HG02610 (cell line): ENCODE data around the gene TMEM167B.
A peak's percentile ranks its signal among the peaks of the same experiment; 100 is the strongest.
"Not testable (repeated sequence)": the region's sequence is repeated elsewhere in the genome, so short reads cannot be mapped to it uniquely, and the experiment has no call there.

Experiments used
- ATAC-seq: cut with Tn5 transposase; IDR thresholded peaks from one replicate; pipeline ENCODE4 v1.9.1; 2021; ENCODE audit warnings: mild to moderate bottlenecking, moderate library complexity; ENCODE audit not compliant: unreplicated experiment

TMEM167B gene

DNA sequence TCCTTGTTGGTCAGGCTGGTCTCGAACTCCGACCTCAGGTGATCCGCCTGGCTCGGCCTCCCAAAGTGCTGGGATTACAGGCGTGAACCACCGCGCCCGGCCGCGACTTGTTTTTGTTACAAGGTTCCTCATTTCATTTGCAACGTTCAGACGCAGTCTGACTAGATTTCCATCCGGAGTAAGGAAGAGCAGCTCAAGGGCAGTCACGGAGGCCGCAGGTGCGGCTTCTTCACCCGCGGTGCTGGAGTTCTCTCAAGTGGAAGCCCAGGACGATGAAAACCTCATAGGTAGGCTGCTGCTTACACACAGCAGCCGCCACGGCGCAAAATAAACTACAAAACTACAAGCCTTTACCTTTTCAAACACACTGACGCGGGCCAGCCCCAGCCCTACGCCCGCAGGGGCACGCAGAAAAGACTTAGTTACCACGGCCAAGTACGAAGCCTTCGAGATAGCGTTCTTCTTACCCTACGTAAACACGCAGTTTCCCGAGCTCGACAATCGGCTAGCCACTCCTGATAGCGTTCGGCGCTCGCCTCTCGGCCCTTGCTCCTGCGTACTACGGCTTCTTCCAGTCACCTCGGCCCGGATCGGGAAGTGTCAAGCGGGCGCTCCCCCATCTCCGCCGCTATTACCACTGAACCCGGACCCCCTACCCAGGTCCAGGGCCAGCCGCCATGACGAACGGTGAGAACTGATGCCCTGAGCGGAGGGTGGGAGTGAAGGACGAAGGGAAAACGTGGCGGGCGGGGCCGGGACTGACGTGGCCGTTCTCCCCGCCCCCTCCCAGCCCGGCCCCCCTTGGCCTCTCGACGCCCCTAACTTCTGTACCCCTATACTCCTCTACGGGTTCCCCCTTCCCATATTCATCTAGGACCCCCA is at the start of gene TMEM167B:
TMEM167B (plus strand) TSS at position 569 of the 882 bp plus-strand sequence; CDS start at position 678, 109 bp downstream.
- ATAC-seq: peak; percentile 92

DNA sequence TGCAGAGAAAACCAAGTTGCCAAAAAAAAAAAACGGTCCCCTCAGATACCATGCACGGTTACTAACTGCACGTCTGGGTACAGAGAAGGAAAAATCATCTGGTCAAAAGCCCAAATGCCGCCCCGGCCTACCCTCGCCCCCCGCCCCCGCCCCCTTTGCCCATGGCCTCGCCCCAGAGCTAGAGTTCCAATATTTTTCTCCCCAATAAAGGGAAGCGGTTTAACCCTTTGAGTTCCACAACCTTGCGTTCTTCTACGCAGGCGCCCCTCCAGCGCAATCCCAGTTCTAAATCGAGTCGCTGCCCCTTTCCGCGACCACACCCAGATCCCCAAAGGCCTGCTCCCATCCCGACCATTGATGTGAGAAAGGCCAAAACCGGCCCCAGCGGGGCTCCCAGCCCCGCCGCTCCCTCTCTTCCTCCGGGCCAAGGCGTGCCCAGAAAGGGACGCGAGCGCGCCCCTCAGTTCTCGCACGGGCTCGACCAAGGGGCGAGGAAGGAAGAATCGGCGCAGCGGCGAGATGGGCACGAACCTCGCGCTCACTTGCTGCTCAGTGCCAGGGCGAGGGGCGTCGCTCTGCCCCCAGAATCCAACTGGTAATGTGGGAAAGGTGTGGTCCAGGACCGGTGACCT is 49.5 kb upstream of the TMEM167B start:
- ATAC-seq: peak; percentile 15

DNA sequence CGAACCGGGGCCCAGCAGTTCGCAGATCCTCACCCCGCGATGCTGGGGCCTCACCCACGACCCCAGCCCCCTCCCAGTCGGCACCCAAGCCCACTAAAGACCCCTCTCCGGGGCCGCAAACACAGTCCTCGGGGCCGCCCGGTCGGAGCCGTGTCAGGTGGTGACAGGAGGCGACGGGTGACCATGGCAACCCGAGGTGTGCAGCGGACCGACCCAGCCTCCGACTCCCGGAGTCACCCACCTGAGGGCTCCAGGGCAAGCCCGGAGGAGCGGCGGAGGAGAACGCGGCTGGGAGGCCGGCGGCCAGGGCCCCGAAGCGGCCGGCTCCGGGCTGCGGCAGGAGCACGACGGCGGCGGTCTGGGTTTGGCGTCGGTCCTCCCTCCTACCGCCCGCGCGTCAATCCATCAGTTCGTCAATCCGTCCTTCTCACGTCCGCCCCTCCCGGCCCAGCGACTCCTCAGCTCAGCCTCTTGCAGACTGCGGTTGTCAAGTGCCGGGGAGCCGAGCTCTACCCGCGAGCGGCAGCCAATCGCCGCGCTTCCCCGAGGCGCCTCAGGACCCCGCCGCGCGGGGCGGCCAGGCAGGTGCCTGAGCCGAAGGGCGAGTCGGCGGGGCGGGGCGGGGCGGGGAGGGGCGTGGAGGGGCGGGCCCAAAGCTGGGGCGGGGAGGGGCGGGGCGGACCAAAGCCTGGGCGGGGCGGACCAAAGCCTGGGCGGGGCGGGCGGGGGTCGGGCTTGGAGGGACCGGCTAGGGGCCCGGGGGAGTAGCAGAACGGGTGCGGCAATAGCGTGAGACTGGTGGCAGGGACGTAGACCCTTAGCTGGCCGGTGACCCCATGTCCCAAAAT is 48.7 kb upstream of the TMEM167B start, which contains the start of gene WDR47:
WDR47 (minus strand) TSS at position 482 of the 848 bp plus-strand sequence. CDS start 18,590 bp downstream, outside the sequence.
- peak; percentile 97 for ATAC-seq

DNA sequence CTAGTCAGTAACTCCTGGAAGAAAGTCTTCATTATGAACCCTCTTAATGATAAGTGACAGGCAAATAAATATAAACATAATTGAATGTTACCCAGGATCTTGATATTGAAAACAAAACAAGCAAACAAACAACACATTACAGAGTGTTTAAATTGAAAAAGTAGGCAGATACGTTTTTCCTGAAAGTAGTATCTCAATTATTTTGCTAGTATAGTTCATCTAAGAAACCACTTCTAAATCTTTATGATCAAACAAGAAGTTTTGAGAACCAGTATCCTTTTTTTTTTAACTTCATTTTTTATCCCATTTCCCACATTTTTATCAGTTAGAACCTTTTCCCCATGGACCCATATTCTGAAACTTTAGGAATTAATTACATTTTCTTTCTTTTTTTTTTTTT is 45.0 kb upstream of the TMEM167B start:
- no peak for ATAC-seq

DNA sequence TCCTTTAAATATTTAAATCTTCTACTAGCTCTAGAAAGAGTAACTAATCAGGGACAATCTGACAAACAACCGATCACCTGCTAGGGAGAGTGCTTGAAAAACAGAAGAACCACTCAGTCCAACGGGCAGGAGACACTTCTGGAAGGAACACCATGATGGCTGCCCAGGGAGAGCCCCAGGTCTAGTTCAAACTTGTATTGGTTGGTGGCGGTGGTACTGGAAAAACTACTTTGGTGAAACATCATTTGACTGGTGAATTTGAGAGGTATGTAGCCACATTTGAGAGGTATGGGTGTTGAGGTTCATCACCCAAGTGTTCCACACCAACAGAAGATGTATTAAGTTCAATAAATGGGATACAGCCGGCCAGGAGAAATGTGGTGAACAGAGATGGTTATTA is 43.9 kb upstream of the TMEM167B start:
- ATAC-seq: no peak

DNA sequence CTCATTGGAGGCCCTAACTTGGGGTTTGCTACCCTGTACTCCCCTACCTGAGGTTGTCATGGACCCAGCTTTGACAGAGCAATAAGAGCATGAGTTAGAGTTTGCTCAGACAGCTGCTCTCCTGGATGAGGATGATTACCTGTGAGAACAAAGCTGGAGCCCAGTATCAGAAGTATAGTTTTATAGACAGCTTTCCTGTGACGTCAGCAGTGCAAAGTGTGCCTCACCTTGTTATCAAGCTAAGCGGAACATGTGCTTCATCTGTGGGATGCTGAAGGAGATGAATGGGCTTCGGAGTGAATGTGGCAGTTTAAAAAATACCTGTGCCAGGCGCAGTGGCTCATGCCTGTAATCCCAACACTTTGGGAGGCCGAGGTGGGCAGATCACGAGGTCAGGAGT is 43.2 kb upstream of the TMEM167B start:
- no peak for ATAC-seq

DNA sequence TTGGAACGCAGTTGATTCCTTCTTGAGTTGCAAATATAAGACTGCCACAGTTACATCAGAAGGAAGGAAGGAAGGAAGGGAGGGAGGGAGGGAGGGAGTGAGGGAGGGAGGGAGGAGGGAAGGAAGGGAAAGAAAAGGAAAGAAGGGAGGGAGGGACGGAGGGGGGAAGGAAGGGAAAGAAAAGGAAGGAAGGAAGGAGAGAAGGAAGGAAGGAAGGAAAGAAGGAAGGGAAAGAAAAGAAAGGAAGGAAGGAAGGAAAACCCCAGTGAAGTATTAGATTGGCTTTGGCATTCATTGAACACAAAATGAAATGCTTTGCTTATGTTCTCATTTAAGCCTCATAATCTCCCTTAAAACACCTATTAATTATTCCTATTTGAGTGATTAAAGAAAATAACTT is 42.2 kb upstream of the TMEM167B start:
- ATAC-seq: no peak

DNA sequence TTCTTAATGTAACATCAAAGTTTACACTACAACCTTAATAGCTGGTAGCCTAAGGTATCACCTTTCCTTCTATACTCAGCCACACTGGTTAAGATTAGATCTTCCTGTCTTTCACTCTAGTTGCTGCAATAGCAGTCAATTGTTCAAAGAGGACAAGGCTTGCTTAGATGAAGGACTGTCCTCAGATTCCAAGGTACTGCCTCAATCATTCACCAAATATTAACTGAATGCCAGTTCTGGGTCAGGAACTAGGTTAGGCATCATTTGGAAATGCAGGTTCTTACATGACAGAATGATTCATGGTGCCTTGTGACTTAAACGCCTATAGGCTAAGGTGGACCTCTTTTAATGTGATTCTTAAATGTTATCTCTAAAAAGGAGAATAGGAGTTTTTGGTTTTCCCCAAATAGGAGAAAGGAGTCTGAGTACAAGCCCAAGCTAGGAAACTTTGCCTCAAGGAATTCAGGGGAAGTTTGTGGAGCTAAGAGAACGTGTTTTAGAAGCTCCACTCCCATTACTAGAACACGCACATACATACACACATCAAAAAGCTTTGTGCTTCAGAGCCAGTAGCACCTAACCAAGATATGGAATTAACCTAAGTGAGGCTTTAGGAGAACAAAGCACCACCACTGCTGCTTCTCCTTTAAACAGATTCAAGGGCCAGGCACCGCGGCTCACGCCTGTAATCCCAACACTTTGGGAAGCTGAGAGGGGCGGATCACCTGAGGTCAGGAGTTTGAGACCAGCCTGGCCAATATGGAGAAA is 40.2 kb upstream of the TMEM167B start:
- no peak for ATAC-seq

DNA sequence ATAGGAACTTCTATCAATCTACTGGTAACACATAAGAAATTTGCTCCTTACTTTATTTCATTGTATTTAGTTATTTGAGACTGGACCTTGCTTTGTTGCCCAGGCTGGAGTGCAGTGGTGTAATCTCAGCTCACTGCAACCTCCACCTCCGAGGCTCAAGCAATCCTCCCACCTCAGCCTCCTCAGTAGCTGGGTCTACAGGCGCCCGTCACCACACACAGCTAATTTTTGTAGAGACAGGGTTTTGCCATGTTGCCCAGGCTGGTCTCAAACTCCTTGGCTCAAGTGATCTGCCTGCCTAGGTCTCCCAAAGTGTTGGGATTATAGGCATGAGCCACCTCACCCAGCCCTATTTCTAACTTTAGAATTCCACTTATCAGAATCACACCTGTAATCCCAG is 38.4 kb upstream of the TMEM167B start:
- ATAC-seq: not testable (repeated sequence)

DNA sequence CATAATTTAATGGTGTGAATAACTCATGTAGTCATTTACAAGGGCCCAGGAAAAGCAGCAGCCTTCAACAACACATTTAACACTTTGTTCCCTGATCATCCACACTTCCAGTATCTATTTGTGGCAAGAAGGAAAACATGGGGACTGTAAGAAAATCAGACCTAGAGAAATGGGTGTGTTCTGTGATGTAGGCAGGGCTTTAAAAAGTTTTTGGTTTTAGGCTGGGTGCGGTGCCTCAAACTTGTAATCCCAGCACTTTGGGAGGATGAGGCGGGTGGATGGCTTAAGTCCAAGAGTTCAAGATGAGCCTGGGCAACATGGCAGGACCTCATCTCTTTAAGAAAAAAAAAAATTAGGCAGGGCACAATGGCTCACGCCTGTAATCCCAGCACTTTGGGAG is 34.5 kb upstream of the TMEM167B start:
- no peak for ATAC-seq

DNA sequence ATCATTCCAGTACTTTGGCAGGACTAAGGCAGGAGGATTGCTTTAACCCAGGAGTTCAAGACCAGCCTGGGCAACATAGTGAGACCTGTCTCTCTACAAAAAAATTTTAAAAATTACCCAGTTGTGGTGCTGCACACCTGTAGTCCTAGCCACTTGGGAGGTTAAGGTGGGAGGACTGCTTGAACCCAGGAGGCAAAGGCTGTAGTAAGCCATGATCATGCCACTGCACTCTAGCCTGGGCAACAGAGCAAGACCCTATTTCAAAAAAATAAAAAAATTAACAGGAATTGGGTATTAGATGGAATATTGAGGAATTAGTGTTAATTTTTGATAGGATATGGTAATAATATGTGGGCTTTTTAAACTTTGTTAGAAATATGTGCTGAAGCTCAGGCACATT is 31.5 kb upstream of the TMEM167B start:
- ATAC-seq: no peak

DNA sequence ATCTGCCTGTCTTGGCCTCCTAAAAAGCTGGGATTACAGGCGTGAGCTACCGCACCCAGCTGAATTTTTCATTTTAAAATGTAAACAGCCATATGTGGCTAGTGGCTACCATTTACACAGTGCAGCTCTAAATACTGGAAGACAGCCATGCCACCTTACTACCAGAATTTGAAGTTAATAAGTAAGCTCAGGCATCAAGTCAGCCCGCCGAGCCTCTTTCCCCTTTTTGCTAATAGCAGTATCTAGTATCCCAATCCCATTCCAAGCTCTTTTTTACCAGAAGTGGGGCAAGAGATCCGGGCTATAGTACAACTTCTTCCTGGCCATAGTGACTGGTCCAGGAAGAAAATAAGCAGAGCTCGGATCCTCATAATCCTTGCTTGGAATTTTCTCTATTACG is 29.9 kb upstream of the TMEM167B start:
- ATAC-seq: no peak

DNA sequence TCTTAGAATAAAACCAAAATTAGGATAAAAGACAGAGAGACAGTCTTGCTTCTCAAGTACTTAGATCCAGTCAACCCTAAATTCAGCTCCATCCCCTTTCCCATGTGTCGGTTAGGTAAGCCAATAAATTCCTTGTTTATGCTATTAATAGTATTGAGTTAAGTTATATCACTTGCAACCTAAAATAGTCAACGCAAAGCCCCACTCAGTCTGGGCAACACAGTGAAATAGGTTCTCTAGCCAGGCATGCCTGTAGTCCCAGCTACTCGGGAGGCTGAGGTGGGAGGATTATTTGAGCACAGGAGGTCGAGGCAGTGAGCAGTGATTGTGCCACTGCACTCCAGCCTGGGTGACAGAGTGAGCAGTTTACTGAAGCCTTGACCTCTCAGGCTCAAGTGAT is 29.4 kb upstream of the TMEM167B start:
- ATAC-seq: no peak

DNA sequence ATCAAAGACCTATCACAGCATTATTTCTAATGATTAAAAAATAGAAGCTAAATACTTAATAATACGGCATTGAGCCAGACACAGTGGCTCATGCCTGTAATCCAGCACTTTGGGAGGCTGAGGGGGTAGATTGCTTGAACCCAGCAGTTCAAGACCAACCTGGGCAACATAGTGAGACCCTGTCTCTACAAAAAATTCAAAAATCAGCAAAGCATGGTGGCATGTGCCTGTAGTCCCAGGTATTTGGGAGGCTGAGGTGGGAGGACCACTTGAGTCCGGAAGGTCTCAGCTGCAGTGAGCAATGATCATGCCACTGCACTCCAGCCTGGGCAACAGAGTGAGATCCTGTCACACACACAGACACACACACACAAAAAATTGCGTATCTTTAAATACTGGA is 25.4 kb upstream of the TMEM167B start:
- ATAC-seq: no peak

DNA sequence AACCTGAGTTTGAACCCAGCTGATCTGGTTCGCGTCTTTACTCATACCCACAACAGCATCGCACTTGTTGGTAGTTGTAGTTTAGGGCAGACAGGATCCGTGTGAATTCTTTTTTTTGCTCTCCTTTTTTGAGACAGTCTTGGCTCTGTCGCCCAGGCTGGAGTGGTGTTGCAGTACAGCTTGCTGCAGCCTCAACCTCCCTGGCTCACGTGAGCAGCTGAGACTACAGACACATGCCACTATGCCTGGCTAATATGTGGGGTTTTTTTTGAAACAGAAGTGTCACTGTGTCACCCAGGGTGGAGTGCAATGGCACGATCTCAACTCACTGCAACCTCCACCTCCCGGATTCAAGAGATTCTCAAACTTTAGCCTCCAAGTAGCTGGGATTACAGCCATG is 22.7 kb upstream of the TMEM167B start:
- ATAC-seq: no peak

DNA sequence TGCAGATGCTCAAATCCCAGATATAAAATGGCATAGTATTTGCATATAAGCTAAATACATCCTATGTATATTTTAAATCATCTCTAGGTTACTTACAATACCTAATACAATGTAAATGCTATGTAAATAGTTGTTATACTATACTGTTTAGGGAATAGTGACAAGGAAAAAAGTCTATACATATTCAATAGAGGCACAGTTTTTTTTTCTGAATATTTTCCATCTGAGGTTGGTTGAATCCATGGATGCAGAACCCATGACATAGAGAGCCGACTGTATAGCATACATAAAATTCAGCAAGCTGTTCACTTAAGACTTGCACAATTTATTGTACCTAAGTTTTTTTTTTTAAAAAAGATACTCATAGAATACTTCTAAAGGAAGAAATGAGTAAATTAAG is 21.3 kb upstream of the TMEM167B start:
- ATAC-seq: no peak

DNA sequence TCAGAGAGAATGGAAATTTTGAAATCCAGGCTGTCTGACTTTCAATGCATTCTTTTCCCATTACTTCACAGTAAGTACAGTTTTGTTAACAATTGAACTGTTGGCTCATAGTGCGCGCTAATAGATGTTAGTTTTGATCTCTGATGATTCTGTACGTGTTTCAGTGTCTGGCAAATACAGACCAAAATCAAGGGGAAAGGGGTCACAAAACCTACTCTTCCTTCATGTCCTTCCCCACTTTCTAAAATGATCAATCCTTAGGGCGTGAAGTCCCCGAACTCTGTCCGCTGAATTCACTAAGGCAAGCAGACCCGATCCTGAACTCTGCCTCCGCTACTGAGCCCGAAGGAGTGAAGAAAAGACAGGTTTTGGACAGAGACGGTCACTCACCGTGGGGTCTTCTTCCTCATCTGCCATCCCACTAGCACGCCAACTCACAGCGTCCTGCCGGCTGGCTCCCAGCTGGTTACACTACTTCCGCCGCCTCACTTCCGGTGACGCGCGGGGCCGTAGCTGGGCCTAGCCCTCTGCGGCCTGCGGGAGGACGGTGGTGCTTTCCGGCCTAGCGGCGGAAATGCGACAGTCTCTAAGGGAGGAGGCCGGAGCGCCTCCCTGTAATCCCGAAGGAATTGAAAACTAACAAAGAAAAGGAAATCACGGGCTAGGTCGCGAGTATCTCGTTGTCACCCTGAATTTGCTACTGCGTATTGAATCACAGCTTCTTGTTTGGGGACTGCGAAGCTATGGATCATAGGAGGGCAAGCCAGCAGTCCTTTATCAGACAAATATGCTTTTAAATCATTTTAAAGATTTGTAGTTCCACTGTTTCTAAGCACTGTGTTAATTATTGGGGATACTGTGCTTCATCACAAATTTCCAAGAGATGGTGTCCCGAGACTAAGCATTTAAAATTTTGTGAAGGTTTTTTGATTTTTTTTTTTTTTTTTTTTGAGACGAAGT is 14.8 kb upstream of the TMEM167B start, which contains the start of gene TAF13:
TAF13 (minus strand) TSS at position 473 of the 960 bp plus-strand sequence; CDS start at position 417, 56 bp downstream.
- ATAC-seq: peak; percentile 100

DNA sequence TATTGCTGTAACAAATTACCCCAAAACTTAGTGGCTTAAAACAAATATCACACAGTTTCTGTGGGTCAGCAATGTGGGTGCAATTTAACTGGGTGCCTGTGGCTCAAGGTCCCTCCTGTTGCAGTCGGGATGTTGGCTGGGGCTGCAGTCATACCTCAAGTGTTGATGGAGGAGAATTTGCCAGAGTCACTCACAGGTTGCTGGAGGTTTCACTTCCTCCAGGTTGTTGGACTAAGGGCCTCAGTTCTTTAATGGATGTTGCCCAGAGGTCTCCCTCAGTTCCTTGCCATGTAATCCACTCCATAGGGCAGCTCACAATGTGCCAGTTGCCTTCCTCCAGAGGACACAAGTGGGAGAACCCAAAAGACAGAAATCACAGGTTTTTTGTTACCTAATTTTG is 12.2 kb upstream of the TMEM167B start:
- ATAC-seq: no peak

DNA sequence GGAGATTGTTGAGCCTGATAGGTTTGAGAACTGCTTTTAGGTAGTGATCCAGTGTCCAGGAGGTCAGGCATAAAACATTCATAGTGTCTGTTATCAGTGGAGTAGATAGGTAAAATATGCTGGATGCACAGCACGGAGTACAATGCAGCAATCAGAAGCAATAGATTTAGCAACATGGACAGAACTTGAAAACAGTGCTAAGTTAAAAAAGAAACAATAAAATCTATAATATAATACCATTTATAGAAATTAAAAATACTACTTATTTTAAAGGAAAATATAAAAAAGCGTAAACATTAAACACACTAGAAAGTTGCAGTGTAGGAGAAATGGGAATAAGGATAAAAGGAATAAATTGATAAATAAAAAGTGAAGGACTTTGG is 11.3 kb upstream of the TMEM167B start:
- no peak for ATAC-seq
